ENCODE measurements around the gene OLFML2A.
A peak's percentile ranks its signal among the peaks of the same experiment; 100 is the strongest.

Gene OLFML2A

DNA sequence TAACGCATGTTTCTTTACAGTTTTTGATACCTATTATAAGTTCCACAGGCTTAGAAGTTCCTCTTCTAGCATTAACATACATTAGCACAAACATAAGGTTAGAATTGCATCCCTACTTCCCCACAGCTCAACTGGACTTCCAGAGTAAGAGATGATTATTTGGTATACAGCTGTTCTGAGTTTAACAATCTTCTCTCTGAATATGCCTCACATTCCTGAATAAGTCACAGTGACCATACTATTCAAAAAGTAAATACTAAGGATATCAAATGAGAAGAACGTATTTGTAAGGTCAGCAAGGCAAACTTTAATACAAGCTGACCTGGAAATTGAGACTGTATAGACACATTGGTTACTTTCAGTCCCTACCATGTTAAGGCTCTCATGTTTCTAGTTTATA is 27.2 kb upstream of the OLFML2A start:
- TF ChIP-seq, protein P1, sequence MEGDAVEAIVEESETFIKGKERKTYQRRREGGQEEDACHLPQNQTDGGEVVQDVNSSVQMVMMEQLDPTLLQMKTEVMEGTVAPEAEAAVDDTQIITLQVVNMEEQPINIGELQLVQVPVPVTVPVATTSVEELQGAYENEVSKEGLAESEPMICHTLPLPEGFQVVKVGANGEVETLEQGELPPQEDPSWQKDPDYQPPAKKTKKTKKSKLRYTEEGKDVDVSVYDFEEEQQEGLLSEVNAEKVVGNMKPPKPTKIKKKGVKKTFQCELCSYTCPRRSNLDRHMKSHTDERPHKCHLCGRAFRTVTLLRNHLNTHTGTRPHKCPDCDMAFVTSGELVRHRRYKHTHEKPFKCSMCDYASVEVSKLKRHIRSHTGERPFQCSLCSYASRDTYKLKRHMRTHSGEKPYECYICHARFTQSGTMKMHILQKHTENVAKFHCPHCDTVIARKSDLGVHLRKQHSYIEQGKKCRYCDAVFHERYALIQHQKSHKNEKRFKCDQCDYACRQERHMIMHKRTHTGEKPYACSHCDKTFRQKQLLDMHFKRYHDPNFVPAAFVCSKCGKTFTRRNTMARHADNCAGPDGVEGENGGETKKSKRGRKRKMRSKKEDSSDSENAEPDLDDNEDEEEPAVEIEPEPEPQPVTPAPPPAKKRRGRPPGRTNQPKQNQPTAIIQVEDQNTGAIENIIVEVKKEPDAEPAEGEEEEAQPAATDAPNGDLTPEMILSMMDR (IDR thresholded peaks at IDR 0.05; ENCODE audit: control extremely low read depth, extremely low read depth, low read depth, missing control alignments): no peak
- DNase-seq (ENCODE audit: extremely low spot score): no peak
- CTCF ChIA-PET: interaction anchor here (1.0 to 5.1 kb wide), 4 partner anchors 9 to 38 kb away, joined by 3 to 45 read pairs (median 5); partner anchors contain the start of gene NR6A1
- POLR2A ChIA-PET: no interaction called here

DNA sequence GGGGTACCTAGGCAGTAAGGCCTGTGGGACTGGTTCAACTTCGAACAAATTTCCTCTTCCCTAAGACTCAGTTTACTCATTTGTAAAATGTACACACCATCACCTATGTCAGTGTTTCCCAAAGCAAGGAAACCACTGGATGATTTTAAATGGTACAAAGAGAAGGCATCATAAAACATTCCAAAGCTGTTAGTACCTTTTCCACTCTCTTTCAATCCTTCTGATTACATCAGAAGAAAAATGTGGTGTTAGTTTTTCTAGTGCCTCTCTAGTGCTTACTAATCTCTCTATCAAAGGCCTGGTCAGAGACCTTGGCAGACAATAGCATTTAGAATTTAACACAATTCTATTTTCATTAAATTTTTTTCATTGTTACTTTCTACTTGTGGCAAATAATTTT is 24.0 kb upstream of the OLFML2A start:
- POLR2A ChIA-PET: no interaction called here
- TF ChIP-seq, protein P1 (IDR thresholded peaks at IDR 0.05; ENCODE audit: control extremely low read depth, extremely low read depth, low read depth, missing control alignments): no peak
- no peak for DNase-seq (ENCODE audit: extremely low spot score)
- CTCF ChIA-PET: interaction anchor here (1.0 to 5.1 kb wide), 5 partner anchors 9 to 101 kb away, joined by 3 to 45 read pairs (median 14); partner anchors contain the start of gene WDR38

DNA sequence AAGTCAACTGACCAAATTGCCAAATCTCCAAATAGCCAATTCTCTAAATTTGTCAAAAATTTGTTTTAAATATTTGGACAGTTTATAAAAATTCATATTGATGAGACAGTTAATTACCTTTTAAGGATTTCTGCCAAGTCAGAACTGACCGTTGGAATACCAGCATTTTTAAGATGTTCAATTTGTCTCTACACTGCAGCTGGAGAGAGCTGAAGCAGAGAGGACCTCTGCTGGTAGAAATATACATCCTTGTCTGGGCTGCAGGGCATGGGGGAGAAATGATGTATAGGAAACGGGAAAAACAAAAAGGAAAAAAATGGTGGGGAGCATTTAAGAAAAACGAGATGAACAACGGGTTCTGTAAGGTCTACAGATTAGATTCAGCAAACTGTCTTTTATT is 22.6 kb upstream of the OLFML2A start:
- DNase-seq (ENCODE audit: extremely low spot score): no peak
- ChIA-PET POLR2A (no interaction called here), CTCF (interaction anchor here (0.9 to 3.4 kb wide), 4 partner anchors 10 to 137 kb away, joined by 4 to 16 read pairs (median 7); partner anchors contain the start of gene NR6A1)
- TF ChIP-seq, protein P1 (IDR thresholded peaks at IDR 0.05; ENCODE audit: control extremely low read depth, extremely low read depth, low read depth, missing control alignments): peak; percentile 40

DNA sequence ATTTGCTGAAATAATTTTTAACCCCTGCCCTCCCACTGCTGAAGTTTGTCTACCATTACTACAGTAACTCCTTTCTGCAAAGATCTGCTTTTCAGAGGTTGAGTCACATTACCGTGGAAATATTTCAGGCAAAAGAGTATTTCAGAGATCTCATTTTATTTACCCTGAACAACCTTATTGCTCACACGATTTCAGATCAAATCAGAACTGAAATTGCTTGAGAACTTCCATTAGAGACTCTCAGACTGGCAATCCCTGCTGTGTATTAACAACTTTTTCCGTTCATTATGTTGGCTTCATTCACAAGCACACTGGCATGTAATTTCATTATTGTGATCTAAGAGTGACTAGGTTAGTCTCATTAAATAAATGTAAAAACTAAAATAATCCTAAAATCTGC is 21.9 kb upstream of the OLFML2A start:
- CTCF ChIA-PET: interaction anchor here (1.3 to 2.2 kb wide), 3 partner anchors 9 to 138 kb away, joined by 5 to 8 read pairs (median 6); partner anchors contain the start of gene WDR38
- DNase-seq (ENCODE audit: extremely low spot score): no peak
- POLR2A ChIA-PET: no interaction called here

DNA sequence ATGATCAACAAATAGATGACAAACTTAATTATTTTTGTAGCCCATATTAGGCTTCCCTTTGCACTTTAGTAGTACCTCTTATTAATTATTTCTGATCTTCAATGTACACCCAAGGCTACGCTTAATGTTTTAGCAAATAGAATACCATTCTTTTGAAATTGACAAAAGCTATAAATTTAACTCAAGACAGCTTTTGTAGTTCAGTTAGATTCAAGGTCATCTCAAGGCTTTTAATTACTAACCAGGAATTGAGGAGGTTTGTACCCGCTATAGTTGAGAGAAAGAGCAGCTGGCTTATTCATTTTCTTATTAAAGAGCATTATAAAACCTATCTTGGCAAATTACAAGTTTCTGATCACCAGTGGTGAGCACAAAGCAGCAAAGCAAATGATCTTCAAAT is 20.9 kb upstream of the OLFML2A start:
- TF ChIP-seq, protein P1 (IDR thresholded peaks at IDR 0.05; ENCODE audit: control extremely low read depth, extremely low read depth, low read depth, missing control alignments): no peak
- ChIA-PET CTCF (interaction anchor here (1.2 to 1.3 kb wide), 2 partner anchors 9 to 97 kb away, joined by 4 to 5 read pairs; partner anchors contain the start of gene WDR38), POLR2A (no interaction called here)
- DNase-seq (ENCODE audit: extremely low spot score): no peak

More for the DNA sequence above, 21.9 kb upstream of the OLFML2A start:
- TF ChIP-seq, protein P1 (IDR thresholded peaks at IDR 0.05; ENCODE audit: control extremely low read depth, extremely low read depth, low read depth, missing control alignments): no peak

DNA sequence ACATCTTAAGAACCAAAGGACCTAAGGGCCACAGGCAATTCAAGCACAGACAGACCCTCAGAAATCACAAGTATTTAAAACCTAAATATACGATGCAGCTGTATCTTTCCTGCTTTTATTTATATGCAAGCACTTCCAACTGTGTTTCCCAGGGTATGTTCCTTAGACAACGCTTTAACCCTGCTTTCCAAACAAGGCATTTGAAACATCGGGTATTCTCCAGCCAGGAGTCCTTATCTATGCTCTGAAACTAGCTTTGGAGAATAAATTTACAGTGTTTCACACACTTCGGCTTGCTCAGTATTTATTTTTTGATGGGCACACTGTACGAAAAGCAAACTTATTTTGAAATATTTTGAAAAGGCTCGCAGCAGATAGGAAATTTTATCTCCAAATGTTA is 19.3 kb upstream of the OLFML2A start:
- ChIA-PET POLR2A (no interaction called here), CTCF (interaction anchor here (1.0 to 1.4 kb wide), 5 partner anchors 11 to 141 kb away, joined by 3 read pairs; no protein-coding TSS in a partner anchor)
- TF ChIP-seq, protein P1 (IDR thresholded peaks at IDR 0.05; ENCODE audit: control extremely low read depth, extremely low read depth, low read depth, missing control alignments): no peak

More for the DNA sequence above, 19.3 kb upstream of the OLFML2A start:
- DNase-seq (ENCODE audit: extremely low spot score): no peak

All from GM10248 (cell line).